ENCODE measurements around the gene LMF1.

LMF1 gene

DNA sequence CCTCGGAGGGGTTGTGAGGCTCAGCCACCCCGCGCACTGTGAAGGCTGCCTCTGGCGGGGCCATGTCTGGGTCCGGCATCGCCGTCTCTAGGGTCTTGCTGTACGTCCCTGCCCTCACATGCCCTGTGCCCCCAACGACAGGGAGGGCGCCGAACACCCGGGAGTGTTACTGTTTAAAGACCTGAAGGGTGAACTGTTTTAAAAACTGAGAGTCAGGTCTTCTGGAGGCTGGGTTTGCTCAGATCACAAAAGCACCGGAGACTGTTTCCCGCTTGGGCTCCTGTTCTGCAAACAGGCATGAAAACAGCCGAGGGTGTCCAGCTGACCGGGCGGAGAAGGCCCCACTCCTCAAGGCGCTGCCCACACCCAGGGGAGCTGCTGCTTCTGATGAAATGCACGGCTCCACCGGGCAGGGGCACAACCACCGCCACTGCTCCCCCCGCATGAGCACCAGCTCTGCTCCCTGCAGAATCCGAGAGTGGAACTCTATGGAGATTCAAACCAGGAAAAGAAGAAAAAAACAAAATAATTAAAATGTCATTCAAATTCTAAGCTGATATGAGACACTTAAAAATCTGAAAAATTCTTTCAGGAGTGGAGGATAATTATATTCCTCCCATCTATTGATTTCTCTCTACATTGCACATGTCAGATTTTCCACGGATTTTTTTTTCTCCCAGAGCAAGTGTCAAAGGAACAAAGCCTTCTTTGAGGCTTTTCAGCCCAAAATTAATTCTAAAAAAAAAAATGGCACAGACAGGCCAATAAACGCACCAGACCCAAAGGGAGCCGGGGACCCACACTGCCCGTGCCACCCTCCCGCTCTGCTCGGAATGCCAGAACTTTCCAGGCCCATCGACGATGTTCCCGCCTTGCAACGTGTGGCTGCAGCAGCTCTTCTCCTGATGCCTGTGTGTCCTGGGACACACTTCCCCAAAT is 74.3 kb downstream of the LMF1 start:
- no peak overlapping the region for H3K9ac ChIP-seq
- H3K36me3 ChIP-seq = peaks cover 12% of the 10 kb centered on the region; the same call in 1 of the 2 replicates
- H3K27me3 ChIP-seq = no peaks in the 10 kb centered on the region
- peaks cover 21% of the 10 kb centered on the region for H4K20me1 ChIP-seq
- no peak for TF ChIP-seq Cebpa-rat (IDR thresholded peaks at IDR 0.05)
- peak overlapping the region; percentile 96 for H3K4me2 ChIP-seq
- no peak overlapping the region for H3K4me3 ChIP-seq
- peaks cover 37% of the 10 kb centered on the region for H3K4me1 ChIP-seq
- H3K9me3 ChIP-seq = no peaks in the 10 kb centered on the region
- H3K27ac ChIP-seq = 0 out of 2 replicates have a peak overlapping the region, but pooled peaks have one; percentile 75

DNA sequence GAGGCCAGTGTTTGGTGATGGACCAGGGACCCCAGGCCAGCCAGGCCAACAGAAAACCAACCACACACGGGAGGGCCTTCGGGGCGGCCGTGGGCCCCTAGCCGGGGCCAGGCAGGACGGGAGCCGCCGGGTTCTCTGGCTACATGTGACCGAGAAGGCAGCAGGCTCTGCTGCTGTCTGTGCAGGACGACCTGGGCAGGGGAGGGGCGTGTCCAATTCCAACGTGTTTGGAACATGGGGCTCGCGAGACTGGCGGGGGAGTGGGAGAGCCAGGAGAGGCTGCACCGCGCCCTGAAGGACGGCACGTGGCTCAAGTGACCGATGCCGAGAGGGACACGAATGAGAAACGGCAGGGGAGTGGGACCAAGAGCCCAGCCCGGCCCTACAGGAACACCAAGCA is 75.4 kb downstream of the LMF1 start:
- no peaks in the 10 kb centered on the region for H3K27me3 ChIP-seq
- TF ChIP-seq Cebpa-rat (IDR thresholded peaks at IDR 0.05) = no peak

DNA sequence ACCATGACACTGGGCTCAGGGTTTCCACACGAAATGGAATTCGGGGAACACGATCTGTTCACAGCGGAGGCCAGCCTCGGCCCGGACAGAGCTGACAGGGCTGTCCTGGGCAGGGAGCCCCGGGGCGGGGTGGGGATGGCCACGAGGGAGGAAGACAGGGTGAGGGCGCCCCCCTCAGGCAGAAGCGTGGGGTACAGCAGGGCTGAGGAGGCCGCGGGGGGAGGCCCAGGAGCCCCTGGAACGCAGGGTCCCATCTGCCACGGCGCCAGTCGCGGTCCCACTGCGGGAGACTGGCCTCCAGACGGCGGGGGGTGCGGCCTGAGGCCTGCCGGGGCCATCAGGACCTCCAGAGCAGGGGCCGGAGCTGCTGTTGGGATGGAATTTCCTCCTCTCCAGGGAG is 75.9 kb downstream of the LMF1 start:
- Histone ChIP-seq H3K27me3 (no peaks in the 10 kb centered on the region), H3K9ac (no peak overlapping the region), H3K4me2 (no peak overlapping the region), H3K4me1 (peaks cover 48% of the 10 kb centered on the region), H3K4me3 (no peak overlapping the region), H3K9me3 (no peaks in the 10 kb centered on the region), H4K20me1 (peaks cover 37% of the 10 kb centered on the region), H3K27ac (no peak overlapping the region), H3K36me3 (peaks cover 18% of the 10 kb centered on the region; the same call in 1 of the 2 replicates)
- no peak for TF ChIP-seq Cebpa-rat (IDR thresholded peaks at IDR 0.05)

More for the DNA sequence above, 75.4 kb downstream of the LMF1 start:
- Histone ChIP-seq H3K4me1 (peaks cover 43% of the 10 kb centered on the region), H3K27ac (no peak overlapping the region), H3K36me3 (peaks cover 19% of the 10 kb centered on the region; the same call in 1 of the 2 replicates), H3K4me3 (no peak overlapping the region), H3K9me3 (no peaks in the 10 kb centered on the region), H3K9ac (no peak overlapping the region), H4K20me1 (peaks cover 32% of the 10 kb centered on the region), H3K4me2 (no peak overlapping the region)

DNA sequence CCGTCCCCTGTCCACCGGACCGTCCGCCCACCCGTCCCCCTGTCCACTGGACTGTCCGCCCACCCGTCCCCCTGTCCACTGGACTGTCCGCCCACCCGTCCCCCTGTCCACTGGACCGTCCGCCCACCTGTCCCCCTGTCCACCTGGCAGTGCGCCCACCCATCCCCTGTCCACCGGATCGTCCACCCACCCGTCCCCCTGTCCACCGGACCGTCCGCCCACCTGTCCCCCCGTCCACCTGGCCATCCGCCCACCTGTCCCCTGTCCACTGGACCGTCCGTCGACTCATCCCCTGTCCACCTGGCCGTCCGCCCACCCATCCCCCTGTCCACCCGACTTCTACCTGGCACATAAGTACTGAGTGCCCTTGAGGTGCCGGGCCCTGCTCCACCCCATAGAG is 76.6 kb downstream of the LMF1 start:
- Histone ChIP-seq H3K36me3 (peaks cover 14% of the 10 kb centered on the region; the same call in 1 of the 2 replicates), H3K9me3 (no peaks in the 10 kb centered on the region), H3K27me3 (no peaks in the 10 kb centered on the region), H3K27ac (no peak overlapping the region), H3K9ac (no peak overlapping the region), H3K4me2 (no peak overlapping the region), H4K20me1 (peaks cover 44% of the 10 kb centered on the region), H3K4me1 (peaks cover 48% of the 10 kb centered on the region), H3K4me3 (no peak overlapping the region)
- no peak for TF ChIP-seq Cebpa-rat (IDR thresholded peaks at IDR 0.05)

DNA sequence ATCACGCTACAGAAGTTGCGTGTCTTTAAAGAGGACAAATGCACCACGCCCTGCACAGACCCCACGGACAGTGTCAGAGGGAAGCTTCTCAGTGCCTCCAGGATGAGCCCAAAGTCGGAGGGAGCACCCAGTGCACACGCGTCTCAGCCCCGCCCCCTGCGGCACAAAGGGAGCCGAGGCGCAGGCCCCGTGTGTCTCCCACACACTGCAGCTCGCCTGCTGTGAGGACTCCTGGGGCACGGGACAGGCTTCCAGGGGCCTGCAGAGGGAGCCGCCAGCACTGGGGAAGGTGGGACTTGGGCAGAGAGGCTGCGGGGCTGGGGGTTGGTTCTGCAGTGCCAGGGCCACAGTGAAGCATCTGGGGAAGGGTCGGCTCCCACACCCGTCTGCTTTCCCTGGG is 77.4 kb downstream of the LMF1 start:
- H3K4me2 ChIP-seq = no peak overlapping the region
- H3K36me3 ChIP-seq = peaks cover 14% of the 10 kb centered on the region; the same call in 1 of the 2 replicates
- no peak overlapping the region for H3K9ac ChIP-seq
- no peak for TF ChIP-seq Cebpa-rat (IDR thresholded peaks at IDR 0.05)
- no peak overlapping the region for H3K27ac ChIP-seq
- peaks cover 46% of the 10 kb centered on the region for H3K4me1 ChIP-seq
- H3K27me3 ChIP-seq = no peaks in the 10 kb centered on the region
- H3K9me3 ChIP-seq = no peaks in the 10 kb centered on the region
- H4K20me1 ChIP-seq = peaks cover 48% of the 10 kb centered on the region
- no peak overlapping the region for H3K4me3 ChIP-seq

DNA sequence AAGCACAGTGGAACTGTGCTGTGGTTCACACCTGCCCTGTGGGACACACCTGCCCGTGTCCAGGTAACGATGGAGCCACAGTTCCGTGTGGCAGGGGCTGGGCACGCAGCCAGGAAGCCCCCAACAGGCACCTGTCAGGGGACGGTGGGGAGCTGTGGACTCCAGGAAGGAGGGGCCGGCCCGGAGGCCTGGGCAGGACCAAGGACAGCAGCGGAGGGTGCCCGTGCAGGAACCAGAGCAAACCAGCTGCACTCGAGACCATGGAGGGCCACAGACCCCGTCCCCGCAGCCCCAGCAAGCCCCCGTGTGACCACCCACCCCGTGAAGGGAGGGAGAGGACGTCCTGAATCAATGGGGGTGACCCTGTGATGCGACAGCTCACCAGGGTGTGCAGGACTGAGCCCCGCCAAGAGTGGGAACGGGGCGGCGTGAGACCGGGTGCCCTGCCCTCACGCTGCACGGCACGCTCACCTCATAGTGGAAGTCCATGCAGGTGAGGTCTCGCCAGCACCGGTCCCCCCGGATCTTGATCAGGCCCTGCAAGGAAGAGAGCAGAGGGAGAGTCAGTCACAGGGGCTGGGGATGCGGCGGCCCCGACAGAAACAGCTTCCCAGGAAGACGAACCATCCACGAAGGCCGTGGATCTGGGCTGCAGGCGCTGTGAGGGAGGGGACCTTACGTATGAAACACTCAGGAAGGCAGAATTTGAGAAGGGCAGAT is 78.1 kb downstream of the LMF1 start:
- no peaks in the 10 kb centered on the region for H3K27me3 ChIP-seq
- no peak overlapping the region for H3K9ac ChIP-seq
- peaks cover 39% of the 10 kb centered on the region for H3K4me1 ChIP-seq
- no peak overlapping the region for H3K27ac ChIP-seq
- peaks cover 18% of the 10 kb centered on the region; the same call in 1 of the 2 replicates for H3K36me3 ChIP-seq
- no peak for TF ChIP-seq Cebpa-rat (IDR thresholded peaks at IDR 0.05)
- H3K9me3 ChIP-seq = no peaks in the 10 kb centered on the region
- H3K4me2 ChIP-seq = no peak overlapping the region
- H4K20me1 ChIP-seq = peaks cover 48% of the 10 kb centered on the region
- H3K4me3 ChIP-seq = no peak overlapping the region

DNA sequence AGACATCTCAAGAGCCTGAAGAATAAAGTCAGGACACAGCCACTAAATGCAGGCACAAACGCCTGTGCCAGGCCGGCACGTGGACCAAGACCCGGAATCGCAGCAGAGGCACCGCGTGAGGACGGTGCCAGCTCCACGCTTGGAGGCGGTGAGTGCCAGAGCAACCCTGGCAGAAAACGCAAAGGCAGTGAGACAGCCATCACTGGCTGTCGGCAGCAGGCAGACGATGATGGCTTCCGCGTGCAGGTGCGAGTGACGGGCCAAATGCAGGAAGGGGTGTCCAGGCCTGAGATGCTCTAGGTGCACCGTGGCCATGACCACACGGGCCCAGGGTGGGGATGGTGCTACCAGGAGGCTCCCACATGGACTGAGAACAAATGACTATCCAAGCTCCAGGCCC is 78.8 kb downstream of the LMF1 start:
- H3K9me3 ChIP-seq = no peaks in the 10 kb centered on the region
- H4K20me1 ChIP-seq = peaks cover 48% of the 10 kb centered on the region
- no peak overlapping the region for H3K4me3 ChIP-seq
- no peak for TF ChIP-seq Cebpa-rat (IDR thresholded peaks at IDR 0.05)
- no peak overlapping the region for H3K4me2 ChIP-seq
- H3K27me3 ChIP-seq = no peaks in the 10 kb centered on the region
- no peak overlapping the region for H3K27ac ChIP-seq
- peaks cover 18% of the 10 kb centered on the region; the same call in 1 of the 2 replicates for H3K36me3 ChIP-seq
- no peak overlapping the region for H3K9ac ChIP-seq
- peaks cover 32% of the 10 kb centered on the region for H3K4me1 ChIP-seq

DNA sequence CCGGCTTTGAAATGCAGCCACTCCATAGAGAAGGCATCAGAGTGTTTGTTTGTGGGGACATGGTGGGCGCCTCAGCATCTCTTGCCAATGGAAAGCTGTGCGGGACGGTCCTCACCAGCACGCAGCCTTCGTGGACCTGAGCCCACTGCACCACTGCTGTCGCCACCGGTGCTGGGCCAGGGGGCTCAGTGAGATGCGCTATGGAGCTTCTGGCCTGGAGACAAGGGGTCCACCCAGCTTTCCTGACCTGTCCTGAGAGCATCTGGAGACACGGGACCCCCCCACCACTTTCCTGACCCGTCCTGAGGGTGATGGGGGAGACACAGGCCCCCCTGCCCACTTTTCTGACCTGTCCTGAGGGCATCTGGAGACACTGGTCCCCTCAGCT is 79.4 kb downstream of the LMF1 start:
- peaks cover 18% of the 10 kb centered on the region; the same call in 1 of the 2 replicates for H3K36me3 ChIP-seq
- H3K9ac ChIP-seq = no peak overlapping the region
- no peak overlapping the region for H3K4me2 ChIP-seq
- H4K20me1 ChIP-seq = peaks cover 48% of the 10 kb centered on the region
- H3K27me3 ChIP-seq = no peaks in the 10 kb centered on the region
- H3K4me1 ChIP-seq = peaks cover 26% of the 10 kb centered on the region
- H3K9me3 ChIP-seq = no peaks in the 10 kb centered on the region
- no peak overlapping the region for H3K4me3 ChIP-seq
- no peak for TF ChIP-seq Cebpa-rat (IDR thresholded peaks at IDR 0.05)
- no peak overlapping the region for H3K27ac ChIP-seq

DNA sequence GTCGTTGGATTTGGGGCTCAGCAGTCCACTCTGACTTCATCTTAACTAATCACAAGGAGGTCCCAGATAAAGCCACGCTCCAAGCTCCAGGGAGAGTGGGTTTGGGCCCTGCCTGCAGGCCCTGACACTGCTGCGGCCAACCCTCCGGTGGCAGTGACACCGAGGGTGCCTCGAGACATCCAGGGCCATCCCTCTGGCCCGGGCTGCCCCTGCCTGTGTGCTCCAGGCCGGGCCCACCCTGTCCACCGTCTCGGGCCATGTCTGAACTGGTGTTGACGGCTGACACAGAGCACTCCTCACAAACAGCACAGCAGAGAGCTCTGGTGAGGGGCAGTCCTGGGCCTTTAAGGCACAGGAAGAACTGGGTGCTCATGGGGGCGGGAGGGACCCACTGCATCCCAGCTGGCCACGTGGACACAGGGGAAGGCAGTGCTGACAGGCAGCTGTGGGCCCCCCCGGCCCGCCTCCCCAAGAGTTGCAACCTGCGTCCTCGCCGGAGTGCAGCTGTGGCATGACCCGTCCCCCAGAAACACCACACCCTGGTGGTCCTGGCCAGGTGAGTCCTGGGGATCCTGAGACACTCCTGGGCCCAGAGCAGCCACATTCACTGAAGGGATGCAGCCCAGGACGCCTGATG is 80.0 kb downstream of the LMF1 start:
- no peak overlapping the region for H3K9ac ChIP-seq

More for the DNA sequence above, 80.0 kb downstream of the LMF1 start:
- H3K4me1 ChIP-seq = peaks cover 25% of the 10 kb centered on the region
- peaks cover 48% of the 10 kb centered on the region for H4K20me1 ChIP-seq
- H3K36me3 ChIP-seq = peaks cover 18% of the 10 kb centered on the region; the same call in 1 of the 2 replicates
- no peaks in the 10 kb centered on the region for H3K27me3 ChIP-seq
- TF ChIP-seq Cebpa-rat (IDR thresholded peaks at IDR 0.05) = no peak
- peak overlapping the region; percentile 77 for H3K4me2 ChIP-seq
- H3K27ac ChIP-seq = no peak overlapping the region
- H3K4me3 ChIP-seq = no peak overlapping the region
- H3K9me3 ChIP-seq = no peaks in the 10 kb centered on the region
